ENCODE measurements around the gene SLC16A2. TPM values are rescaled to one million over a fixed set of nuclear protein-coding genes. Genes with fewer than 3 reads are reported as not detected.

SLC16A2 gene
- total RNA-seq, 1 experiment from 2014 or later: 55.2 TPM

- TF ChIP-seq NR2C2 (CRISPR knock-in tag; IDR thresholded peaks at IDR 0.05) (no peak), ATF3 (CRISPR knock-in tag; conservative IDR thresholded peaks at IDR 0.05) (no peak), ZNF281 (CRISPR knock-in tag; IDR thresholded peaks at IDR 0.05) (no peak)
- Mint-ChIP-seq H3K4me1 (peaks cover 18% of the 10 kb centered on the region), H3K9me3 (no peaks in the 10 kb centered on the region), H3K27ac (no peak overlapping the region), H3K36me3 (no peaks in the 10 kb centered on the region), H3K27me3 (ENCODE audit: low read depth) (no peaks in the 10 kb centered on the region), H3K4me3 (no peak overlapping the region)
- no peak for DNase-seq (ENCODE audit: low spot score)
- ATAC-seq: no peak
- CTCF ChIA-PET: interaction anchor here (1.2 to 1.9 kb wide), 2 partner anchors 18 to 98 kb away, joined by 5 to 7 read pairs; no protein-coding TSS in a partner anchor
- POLR2A ChIA-PET: no interaction called here
These were observed 16.2 kb downstream of the SLC16A2 start for GRCh38 chrX:74437530-74437929.

- TF ChIP-seq CBFB (CRISPR knock-in tag; IDR thresholded peaks at IDR 0.05; ENCODE audit: low read depth): no peak
- no peak for TF ChIP-seq PRDM15 (CRISPR knock-in tag; IDR thresholded peaks at IDR 0.05)
- Mint-ChIP-seq H3K4me3 (no peak overlapping the region), H3K4me1 (peaks cover 22% of the 10 kb centered on the region), H3K36me3 (no peaks in the 10 kb centered on the region), H3K27me3 (ENCODE audit: low read depth) (no peaks in the 10 kb centered on the region), H3K9me3 (no peaks in the 10 kb centered on the region), H3K27ac (no peak overlapping the region)
- ATAC-seq: no peak
- no peak for DNase-seq (ENCODE audit: low spot score)
- CTCF ChIA-PET: no interaction called here
- POLR2A ChIA-PET: no interaction called here
These were observed 17.5 kb downstream of the SLC16A2 start for GRCh38 chrX:74438764-74439163.

- no peaks in the 10 kb centered on the region for H3K36me3 Mint-ChIP-seq
- CTCF ChIA-PET: interaction anchor here (1.6 kb wide), 1 partner anchor 48 kb away, joined by 5 read pairs; no protein-coding TSS in a partner anchor
- TF ChIP-seq ZNF263 (CRISPR knock-in tag; IDR thresholded peaks at IDR 0.05; ENCODE audit: low read depth) (no peak), JAZF1 (CRISPR knock-in tag; IDR thresholded peaks at IDR 0.05) (no peak), E2F4 (CRISPR knock-in tag; IDR thresholded peaks at IDR 0.05; ENCODE audit: borderline replicate concordance, low read depth) (no peak), GRHL2 (CRISPR knock-in tag; IDR thresholded peaks at IDR 0.05; ENCODE audit: insufficient replicate concordance, severe bottlenecking) (no peak), ZNF512 (CRISPR knock-in tag; IDR thresholded peaks at IDR 0.05; ENCODE audit: borderline replicate concordance) (no peak), ZNF425 (CRISPR knock-in tag; conservative IDR thresholded peaks at IDR 0.05) (no peak), TCF7 (CRISPR knock-in tag; IDR thresholded peaks at IDR 0.05; ENCODE audit: low read depth) (no peak), TEAD4 (CRISPR knock-in tag; IDR thresholded peaks at IDR 0.05) (no peak), FOXJ3 (CRISPR knock-in tag; IDR thresholded peaks at IDR 0.05; ENCODE audit: borderline replicate concordance) (no peak), TEAD1 (CRISPR knock-in tag; IDR thresholded peaks at IDR 0.05) (no peak), RELA (CRISPR knock-in tag; IDR thresholded peaks at IDR 0.05; ENCODE audit: borderline replicate concordance) (no peak)
- TF ChIP-seq, protein P1, sequence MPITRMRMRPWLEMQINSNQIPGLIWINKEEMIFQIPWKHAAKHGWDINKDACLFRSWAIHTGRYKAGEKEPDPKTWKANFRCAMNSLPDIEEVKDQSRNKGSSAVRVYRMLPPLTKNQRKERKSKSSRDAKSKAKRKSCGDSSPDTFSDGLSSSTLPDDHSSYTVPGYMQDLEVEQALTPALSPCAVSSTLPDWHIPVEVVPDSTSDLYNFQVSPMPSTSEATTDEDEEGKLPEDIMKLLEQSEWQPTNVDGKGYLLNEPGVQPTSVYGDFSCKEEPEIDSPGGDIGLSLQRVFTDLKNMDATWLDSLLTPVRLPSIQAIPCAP (CRISPR knock-in tag; IDR thresholded peaks at IDR 0.05): no peak
- DNase-seq (ENCODE audit: low spot score) (no peak), ATAC-seq (no peak)
- H3K4me1 Mint-ChIP-seq: peaks cover 15% of the 10 kb centered on the region
- no peak overlapping the region for H3K4me3 Mint-ChIP-seq
- H3K9me3 Mint-ChIP-seq: no peaks in the 10 kb centered on the region
- no peak overlapping the region for H3K27ac Mint-ChIP-seq
- H3K27me3 Mint-ChIP-seq (ENCODE audit: low read depth): no peaks in the 10 kb centered on the region
- POLR2A ChIA-PET: no interaction called here
These were observed 23.8 kb downstream of the SLC16A2 start for GRCh38 chrX:74445099-74445498.
